Measurements from ENCODE around the gene WFDC8. TPM values are rescaled to one million over a fixed set of nuclear protein-coding genes. Genes with fewer than 3 reads are reported as not detected.

Gene WFDC8
- total RNA-seq, 1 experiment from 2014 or later = not detected

- peaks cover 41% of the 10 kb centered on the region for H3K27me3 ChIP-seq (replicated peaks; ENCODE audit: insufficient read depth, low read depth, low read length, poor library complexity)
- no TSS peak for BruUV-seq (replicated peaks)
- no peak overlapping the region for H3K4me3 ChIP-seq (ENCODE audit: low read depth, low read length, poor library complexity, severe bottlenecking)
- intact Hi-C loops (cut with micrococcal nuclease; ENCODE audit: unreplicated experiment) = no loop called here
- H3K4me1 ChIP-seq (ENCODE audit: insufficient read depth, low read length, poor library complexity, severe bottlenecking) = no peaks in the 10 kb centered on the region
- ChIA-PET POLR2A (ENCODE audit: low non-redundant PET) (no interaction called here), CTCF (interaction anchor here (0.6 kb wide), 1 partner anchor 272 kb away, joined by 11 read pairs; no protein-coding TSS in a partner anchor)
- no peak for TF ChIP-seq EZH2 (IDR thresholded peaks at IDR 0.05; ENCODE audit: borderline replicate concordance, low read depth, low read length, poor library complexity, severe bottlenecking)
- TF ChIP-seq, protein P1, sequence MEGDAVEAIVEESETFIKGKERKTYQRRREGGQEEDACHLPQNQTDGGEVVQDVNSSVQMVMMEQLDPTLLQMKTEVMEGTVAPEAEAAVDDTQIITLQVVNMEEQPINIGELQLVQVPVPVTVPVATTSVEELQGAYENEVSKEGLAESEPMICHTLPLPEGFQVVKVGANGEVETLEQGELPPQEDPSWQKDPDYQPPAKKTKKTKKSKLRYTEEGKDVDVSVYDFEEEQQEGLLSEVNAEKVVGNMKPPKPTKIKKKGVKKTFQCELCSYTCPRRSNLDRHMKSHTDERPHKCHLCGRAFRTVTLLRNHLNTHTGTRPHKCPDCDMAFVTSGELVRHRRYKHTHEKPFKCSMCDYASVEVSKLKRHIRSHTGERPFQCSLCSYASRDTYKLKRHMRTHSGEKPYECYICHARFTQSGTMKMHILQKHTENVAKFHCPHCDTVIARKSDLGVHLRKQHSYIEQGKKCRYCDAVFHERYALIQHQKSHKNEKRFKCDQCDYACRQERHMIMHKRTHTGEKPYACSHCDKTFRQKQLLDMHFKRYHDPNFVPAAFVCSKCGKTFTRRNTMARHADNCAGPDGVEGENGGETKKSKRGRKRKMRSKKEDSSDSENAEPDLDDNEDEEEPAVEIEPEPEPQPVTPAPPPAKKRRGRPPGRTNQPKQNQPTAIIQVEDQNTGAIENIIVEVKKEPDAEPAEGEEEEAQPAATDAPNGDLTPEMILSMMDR (conservative IDR thresholded peaks at IDR 0.05; ENCODE audit: low read depth, low read length) = no peak
- no peaks in the 10 kb centered on the region for H3K9me3 ChIP-seq (ENCODE audit: low read depth, low read length, poor library complexity, severe bottlenecking)
- no peak overlapping the region for H3K27ac ChIP-seq (ENCODE audit: low read depth, low read length, poor library complexity, severe bottlenecking)
- no peak for DNase-seq (ENCODE audit: low spot score)
- H3K36me3 ChIP-seq (ENCODE audit: insufficient read depth, low read length, poor library complexity, severe bottlenecking) = no peaks in the 10 kb centered on the region
Observed at GRCh38 chr20:45502561-45502960, 76.5 kb downstream of the WFDC8 start.

Other genes starting within 250 kb of the WFDC8 start
- gene SDC4, start 230.9 kb downstream of the WFDC8 start, total RNA-seq (2021) = 14.8 and 16.3 TPM in 2 replicates
- 20.0 and 22.8 TPM in 2 replicates for gene SYS1, start 216.1 kb downstream of the WFDC8 start, total RNA-seq (2021)
- gene TP53TG5, start 201.0 kb downstream of the WFDC8 start, total RNA-seq (2021) = 0.69 TPM in 1 of 2 replicates, not detected in the other
- 36.4 and 38.6 TPM in 2 replicates for gene DBNDD2, start 171.0 kb downstream of the WFDC8 start, total RNA-seq (2021)
- gene PIGT, start 163.1 kb downstream of the WFDC8 start, total RNA-seq (2021) = 97.2 and 97.3 TPM in 2 replicates
- gene WFDC2, start 109.5 kb downstream of the WFDC8 start, total RNA-seq (2021) = not detected in 2 replicates
- not detected in 2 replicates for gene SPINT3, start 63.7 kb downstream of the WFDC8 start, total RNA-seq (2021)
- gene WFDC6, start 39.8 kb downstream of the WFDC8 start, total RNA-seq (2021) = not detected in 2 replicates
- not detected in 2 replicates for gene EPPIN, start 31.9 kb downstream of the WFDC8 start, total RNA-seq (2021)
- not detected in 2 replicates for gene WFDC10A, start 50.5 kb upstream of the WFDC8 start, total RNA-seq (2021)
- gene WFDC9, start 52.0 kb upstream of the WFDC8 start, total RNA-seq (2021) = not detected in 2 replicates
- not detected in 2 replicates for gene WFDC11, start 91.0 kb upstream of the WFDC8 start, total RNA-seq (2021)
- gene WFDC13, start 122.8 kb upstream of the WFDC8 start, total RNA-seq (2021) = not detected in 2 replicates
- gene WFDC10B, start 125.7 kb upstream of the WFDC8 start, total RNA-seq (2021) = not detected in 2 replicates
- not detected in 2 replicates for gene SPINT4, start 143.1 kb upstream of the WFDC8 start, total RNA-seq (2021)
- 0.63 TPM in 1 of 2 replicates, not detected in the other for gene WFDC3, start 212.6 kb upstream of the WFDC8 start, total RNA-seq (2021)
- gene DNTTIP1, start 212.7 kb upstream of the WFDC8 start, total RNA-seq (2021) = 44.6 and 45.9 TPM in 2 replicates
- 241 and 249 TPM in 2 replicates for gene UBE2C, start 233.4 kb upstream of the WFDC8 start, total RNA-seq (2021)
- gene TNNC2, start 248.0 kb upstream of the WFDC8 start, total RNA-seq (2021) = not detected in 2 replicates